KG1 (cell line): Measurements from ENCODE around the gene PTPN11.

Source experiments
- DNase-seq: peaks from one replicate; lab custom pipeline; 2025; lab: John Stamatoyannopoulos, UW

The PTPN11 gene

DNA sequence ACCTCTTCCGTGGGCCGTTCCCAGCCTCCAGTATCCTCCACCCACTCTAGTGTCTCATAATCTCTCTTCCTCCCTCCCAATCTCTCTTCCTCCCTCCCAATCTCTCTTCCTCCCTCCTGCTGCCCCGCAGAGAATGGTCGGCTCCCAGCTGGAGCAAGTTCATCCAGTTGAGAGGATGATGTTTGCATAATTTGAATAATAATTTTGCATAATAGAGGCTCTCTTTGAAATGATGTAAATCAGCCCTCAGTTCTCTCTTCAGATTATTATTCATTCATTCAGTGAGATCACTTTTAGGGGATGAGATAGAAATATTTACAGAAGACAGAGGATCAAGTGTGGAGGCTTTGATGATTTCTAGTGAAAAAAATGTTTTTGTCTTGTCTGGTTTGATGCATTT lies 125.0 kb downstream of the PTPN11 start:
- no peak for DNase-seq

DNA sequence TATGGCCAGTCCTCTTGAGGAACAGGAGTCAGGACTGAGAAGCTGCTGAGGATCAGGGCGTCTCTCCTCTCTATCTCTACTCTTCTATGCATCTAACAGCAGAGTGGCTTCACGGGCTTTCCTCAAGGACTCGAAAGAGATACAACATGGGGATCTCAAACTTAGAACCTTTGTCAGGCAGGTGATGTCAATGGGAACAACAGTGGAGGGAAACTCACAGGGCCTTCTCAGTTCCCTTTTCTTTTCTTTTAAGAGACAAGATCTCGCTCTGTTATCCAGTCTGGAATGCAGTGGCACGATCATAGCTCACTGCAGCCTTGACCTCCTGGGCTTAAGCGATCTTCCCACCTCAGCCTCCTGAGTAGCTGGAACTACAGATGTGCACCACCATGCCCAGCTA lies 127.6 kb downstream of the PTPN11 start:
- DNase-seq, result no peak

DNA sequence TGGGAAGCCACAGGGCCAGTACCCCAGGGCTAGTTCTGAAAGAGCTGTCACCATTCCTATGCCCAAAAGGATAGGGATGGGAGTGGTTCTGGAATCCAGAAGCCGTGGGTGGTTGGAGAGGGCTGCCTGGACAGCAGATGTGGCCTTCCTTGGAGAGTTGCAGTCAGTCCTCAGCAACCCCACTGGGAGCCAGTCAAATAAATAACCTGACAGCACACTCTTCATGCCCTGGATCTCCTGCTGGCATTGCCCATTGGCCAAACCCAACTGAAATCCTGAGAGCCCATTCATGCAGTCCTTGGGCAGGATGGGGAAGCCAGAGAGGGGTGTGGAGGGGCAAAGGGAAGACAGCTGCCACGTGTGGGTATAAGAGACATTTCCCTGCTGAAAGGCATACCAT lies 128.2 kb downstream of the PTPN11 start:
- DNase-seq, result no peak

DNA sequence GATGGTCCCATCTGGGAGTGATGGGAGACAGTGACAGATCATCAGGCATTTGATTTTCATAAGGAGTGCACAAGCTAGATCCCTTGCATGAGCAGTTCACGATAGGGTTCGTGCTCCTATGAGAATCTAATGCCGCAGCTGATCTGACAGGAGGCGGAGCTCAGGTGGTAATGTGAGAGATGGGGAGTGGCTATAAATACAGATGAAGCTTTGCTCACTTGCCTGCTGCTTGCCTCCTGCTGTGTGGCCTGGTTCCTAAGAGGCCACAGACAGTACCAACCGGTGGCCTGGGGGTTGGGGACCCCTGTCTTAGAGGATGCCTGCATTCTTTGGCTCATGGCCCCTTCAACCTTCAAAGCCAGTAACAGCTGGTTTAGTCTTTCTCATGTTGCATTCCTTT lies 130.3 kb downstream of the PTPN11 start:
- DNase-seq, result no peak

DNA sequence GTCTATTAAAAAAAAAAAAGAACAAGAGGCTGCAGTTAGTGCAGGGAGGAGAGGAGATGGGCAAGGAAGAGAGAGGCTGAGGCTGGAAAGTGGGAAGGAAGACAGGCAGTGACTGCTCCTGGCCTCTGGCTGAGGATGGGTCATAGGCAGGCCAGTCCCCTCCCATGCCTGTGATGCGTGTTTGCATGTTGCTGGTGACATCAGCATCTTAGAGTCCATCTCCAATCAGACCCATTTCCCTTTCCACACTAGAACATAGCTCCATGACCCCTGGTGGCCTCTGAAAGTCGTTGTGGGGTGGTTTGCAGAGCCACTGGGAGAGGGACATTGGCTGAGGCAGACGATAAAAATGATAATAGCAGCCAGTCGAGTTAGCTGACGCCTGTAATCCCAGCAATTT lies 132.9 kb downstream of the PTPN11 start:
- DNase-seq, result no peak

DNA sequence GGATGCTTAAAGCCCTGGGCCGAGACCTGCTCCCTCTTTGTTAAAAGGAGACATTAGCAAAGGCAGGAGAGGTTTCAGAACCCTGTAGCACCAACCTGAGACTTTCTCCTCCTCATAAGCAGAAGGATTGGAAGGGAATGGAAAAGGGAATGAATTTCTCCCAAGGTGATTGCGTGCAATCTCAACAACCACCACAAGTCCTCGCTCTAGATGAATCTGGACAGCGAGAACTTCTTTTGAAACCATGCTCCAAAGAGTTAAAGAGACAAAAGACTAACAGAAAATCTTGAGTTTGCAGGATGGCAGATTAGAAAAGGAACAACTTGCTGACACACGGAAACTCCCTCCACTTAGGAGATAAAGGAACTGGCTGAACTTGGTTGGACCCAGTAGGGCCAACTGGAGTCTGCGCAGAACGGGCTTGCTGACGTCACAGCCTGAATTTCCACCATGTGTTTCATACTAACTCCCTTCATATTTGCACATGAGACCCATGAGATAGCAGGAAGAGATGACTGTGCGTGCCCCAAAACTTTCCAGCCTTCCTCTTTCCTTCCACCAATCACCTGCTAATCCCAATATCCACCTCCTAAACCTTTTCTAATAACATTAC lies 137.0 kb downstream of the PTPN11 start:
- DNase-seq, result no peak

DNA sequence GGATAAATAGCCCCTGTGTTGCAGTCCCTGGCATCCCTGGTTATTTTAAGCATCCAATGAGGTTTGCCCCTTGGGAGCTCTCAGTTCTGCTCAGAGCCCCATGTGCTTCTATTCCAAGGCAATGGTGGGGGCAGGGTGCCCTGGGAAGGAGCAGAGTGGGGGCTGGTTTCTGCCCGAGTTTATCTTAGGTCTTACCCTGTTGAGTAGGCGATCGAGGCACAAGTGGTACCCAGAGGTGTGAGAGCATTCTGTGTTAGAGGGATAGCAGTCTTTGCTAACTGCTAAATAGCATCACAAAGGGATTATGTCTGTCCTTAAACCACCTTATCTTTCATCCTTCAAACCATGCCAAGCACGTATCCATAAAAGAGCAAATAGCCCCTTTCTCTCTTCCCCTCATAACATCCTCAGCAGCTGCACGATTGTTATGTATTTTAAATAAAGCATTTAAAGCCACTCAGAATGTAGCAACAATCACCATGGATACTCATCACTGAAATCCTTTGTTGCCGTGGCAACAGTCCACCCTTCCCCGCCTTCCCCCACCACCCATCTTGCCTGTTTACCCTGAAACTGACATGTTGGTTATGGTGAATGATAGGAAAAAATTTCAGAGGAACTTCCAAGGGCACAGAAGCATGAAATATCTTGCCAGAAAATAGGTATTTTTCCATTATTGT lies 139.3 kb downstream of the PTPN11 start:
- DNase-seq, result no peak
